Kasumi-1 (cell line): ENCODE results near the gene BPTF.
A peak's percentile ranks its signal among the peaks of the same experiment; 100 is the strongest.
"Not testable (repeated sequence)": the region's sequence is repeated elsewhere in the genome, so short reads cannot be mapped to it uniquely, and the experiment has no call there.

Experiments
- DNase-seq, 2 experiments: peaks; one replicate each; lab custom pipeline; 2025; lab: John Stamatoyannopoulos, UW

BPTF gene

DNA sequence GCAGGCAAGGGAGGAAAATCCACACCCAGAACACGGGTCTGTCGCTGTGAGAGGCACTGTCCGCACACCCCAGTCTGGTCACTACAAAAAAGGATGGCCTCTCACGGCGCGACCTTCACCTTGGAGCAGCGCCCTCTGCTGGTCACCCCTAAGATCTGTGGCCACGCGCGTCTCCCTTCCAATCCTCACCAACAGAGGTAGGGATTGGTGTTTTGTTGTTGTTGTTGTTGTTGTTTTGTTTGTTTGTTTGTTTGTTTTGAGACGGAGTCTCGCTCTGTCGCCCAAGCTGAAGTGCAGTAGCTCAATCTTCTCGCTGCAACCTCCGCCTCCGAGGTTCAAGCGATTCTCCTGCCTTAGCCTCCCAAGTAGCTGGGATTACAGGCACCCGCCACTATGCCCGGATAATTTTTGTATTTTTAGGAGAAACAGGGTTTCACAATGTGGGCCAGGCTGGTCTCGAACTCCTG is 185.9 kb downstream of the BPTF start:
- peak; percentile 49 to 80 for DNase-seq

DNA sequence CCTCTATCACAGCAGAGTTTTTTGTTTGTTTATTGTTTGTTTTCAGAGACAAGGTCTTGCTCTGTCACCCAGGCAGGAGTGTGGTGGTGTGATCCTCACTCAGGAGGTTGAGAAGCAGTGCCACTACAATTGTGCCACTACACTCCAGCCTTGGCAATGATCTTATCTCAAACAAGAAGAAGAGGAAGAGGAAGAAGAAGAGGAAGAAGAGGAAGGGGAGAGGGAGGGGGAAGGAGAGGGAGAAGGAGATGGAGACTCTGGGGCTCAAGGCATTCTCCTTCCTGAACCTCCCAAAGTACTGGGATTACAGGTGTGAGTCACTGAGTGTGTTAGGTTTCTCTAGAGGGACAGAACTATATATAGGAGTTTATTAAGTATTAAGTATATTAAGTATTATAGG is 188.1 kb downstream of the BPTF start:
- no peak for DNase-seq

DNA sequence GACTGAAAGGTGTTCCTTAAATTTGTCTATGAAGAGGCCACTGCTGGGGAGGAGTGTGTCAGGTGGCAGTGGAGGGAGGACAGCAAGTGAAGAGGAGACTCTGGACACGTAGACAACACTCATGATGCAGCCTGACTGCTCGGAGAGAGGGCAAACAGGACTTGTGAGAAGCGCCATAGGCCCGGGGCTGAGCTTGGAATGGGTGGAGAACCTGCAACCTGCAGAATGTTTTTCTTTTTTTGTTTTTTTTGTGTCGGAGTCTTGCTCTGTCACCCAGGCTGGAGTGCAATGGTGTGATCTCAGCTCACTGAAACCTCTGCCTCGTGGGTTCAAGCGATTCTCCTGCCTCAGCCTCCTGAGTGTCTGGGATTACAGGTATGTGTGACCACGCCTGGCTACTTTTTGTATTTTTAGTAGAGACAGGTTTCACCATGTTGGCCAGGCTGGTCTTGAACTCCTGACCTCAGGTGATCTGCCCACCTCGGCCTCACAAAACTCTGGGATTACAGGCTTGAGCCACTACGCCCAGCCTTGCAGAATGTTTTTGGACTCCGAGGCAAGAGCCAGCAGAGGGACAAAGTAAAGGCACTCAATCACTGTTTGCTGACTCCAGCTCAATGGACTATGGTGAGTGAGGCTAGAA is 189.9 kb downstream of the BPTF start:
- no peak for DNase-seq

DNA sequence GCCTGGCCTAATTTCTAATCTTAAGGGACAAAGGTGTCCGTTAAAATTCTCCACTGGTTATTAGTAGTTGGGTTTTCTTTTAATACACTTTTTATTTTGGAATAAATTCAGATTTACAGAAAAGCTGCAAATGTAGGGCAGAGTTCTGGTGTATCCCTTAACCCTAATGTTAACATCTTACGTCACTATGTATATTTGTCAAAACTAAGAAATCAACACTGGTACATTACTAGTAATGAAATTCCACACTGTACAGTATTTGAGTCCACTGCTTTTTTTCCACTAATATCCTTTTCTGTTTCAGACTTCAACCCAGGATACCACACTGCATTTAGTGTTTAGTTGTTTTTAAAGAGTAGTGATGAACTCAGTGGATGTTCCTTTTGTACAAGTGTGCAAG is 191.5 kb downstream of the BPTF start:
- DNase-seq = no peak

DNA sequence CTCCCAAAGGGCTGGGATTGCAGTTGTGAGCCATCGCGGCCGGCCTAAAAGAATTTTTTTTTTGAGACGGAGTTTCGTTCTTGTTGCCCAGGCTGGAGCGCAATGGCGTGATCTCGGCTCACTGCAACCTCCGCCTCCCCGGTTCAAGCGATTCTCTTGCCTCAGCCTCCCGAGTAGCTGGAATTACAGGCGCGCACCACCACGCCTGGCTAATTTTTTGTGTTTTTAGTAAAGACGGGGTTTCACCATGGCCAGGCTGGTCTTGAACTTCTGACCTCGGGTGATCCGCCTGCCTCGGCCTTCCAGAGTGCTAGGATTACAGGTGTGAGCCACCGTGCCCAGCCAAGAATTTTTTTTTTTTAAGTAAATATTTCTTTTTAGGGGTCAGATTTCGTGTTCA is 193.2 kb downstream of the BPTF start:
- DNase-seq = not testable (repeated sequence)

DNA sequence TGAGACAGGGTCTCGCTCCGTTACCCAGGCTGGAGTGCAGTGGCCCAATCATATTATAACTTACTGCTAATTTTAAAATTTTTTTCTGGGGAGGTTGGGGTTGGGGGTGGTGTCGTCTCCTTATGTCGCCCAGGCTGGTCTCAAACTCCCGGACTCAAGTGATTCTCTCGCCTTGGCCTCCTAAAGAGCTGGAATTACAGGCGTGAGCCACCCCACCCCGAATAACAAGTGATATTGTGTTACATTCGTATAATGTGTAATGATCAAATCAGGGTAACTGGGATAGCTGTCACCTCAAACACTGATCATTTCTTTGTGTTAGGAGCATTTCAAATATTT is 194.0 kb downstream of the BPTF start:
- DNase-seq = no peak

DNA sequence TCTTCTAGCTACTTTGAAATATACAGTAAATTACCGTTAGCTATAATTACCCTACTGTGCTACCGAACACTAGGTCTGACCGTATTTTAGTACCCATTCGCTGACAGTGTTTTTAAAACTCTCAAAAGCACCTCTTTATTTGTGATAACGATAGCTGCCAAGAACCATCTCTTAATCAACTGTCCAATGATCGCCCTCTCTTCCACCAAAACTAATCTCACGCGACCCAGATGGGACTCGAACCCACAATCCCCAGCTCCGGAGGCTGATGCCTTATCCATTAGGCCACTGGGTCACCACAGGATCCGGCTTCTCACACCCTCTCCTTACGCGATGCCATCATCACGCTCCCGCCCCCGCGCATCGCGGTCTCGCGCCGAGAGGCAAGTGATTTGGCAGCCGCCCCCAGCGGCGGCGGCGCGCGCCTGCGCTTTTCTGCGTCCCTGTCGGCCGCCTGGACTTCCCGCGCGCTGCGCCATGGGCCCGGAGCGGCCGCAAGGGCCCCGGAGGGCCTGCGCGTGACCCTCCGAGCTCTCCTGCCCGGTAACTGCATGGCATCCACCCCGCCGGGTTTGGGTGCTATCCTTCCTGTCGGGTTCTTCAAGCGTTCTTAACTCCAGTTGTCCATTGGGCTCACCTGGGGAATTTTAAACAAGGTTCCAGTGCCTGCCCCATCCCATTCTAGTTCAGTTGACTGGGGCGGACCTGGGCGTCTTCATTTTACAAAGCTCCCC is 194.5 kb downstream of the BPTF start:
- DNase-seq = peak; percentile 92 to 93

DNA sequence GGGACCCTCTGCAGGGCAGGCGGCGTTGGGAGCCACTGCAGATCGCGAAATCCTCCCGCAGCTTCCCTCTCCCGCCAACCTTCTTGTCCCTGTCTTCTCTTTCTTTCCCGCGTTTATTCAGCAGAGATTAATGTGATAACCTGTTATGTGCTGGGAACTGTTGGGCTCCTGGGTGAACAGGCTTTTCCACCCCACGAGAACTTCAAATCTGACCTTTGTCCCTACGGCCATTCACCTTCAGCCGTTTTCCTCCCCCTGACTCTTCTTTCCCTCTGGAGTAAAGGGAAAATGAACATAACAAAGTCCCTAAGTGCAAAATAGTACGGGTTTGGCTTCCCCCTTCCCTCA is 195.1 kb downstream of the BPTF start:
- peak in 1 of 2 experiments; percentile 73 for DNase-seq

DNA sequence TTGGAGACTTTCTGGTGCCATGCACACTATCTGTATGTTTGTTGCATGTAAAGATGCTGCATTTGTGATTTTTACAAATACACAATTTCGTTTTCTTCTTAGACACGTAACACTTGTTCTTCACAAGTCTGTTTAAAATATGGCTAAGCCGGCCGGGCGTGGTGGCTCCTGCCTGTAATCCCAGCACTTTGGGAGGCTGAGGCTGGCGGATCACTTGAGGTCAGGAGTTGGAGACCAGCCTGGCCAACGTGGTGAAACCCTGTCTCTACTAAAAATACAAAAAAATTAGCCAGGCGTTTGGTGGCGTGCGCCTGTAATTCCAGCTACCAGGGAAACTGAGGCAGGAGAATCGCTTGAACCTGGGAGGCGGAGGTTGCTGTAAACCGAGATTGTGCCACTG is 195.5 kb downstream of the BPTF start:
- peak in 1 of 2 experiments; percentile 53 for DNase-seq

DNA sequence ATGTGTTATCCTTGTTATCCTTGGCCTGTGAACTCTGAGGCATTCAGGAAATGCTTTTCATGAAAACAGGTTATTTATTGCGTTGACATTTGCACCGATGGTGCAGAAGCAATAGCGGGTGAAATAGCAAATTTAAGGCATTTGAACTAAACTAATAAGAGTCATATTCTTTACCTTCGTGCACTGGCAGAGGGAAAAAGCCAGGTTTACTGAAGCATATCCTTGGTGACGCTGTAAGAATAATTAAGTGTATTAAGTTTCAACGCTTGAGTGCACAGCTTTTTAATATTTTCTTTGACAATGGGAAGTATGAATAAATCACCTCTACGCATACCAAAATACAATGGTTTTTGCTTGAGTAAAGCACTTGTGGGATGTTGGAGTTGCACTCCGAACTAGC is 196.7 kb downstream of the BPTF start:
- no peak for DNase-seq

DNA sequence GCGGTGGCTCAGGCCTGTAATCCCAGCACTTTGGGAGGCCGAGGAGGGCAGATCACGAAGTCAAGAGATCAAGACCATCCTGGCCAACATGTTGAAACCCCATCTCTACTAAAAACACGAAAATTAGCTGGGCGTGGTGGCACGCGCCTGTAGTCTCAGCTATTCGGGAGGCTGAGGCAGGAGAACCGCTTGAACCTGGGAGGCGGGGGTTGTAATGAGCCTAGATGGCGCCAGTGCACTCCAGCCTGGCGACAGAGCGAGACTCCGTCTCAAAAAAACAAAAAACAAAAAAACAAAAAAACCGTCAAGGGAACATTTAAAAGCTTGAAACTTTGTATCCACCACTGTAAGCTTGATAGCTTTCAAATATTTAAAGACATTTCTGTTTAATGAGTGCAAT is 197.2 kb downstream of the BPTF start:
- DNase-seq = not testable (repeated sequence)

DNA sequence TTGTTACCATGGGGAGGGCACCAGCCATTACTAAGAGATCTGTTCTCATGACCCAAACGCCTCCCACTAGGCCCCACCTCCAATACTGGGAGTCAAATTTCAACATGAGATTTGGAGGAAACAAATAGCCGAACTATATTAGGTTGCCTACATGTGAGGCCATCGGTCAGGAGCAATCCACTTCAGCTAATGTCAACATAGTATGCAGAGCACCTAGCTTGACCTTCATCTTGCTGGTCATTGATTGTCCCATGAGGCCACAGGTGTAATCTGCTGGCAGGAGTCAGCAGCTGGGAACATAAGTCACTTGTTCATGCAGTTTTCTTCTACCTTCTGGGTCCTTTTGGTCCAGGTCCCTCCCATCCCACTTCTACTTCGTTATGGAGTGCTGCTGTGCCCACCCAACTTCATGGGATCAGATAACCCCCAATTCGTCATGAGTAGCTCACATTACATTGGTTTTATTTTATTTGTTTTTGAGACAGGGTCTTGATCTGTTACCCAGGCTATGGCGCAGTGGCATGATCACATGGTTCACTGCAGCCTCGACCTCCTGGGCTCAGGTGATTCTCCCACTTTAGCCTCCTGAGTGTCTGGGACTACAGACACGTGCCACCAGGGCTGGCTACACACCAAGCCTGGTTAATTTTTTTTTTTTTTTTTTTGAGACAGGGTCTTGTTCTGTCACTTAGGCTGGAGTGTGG is 204.4 kb downstream of the BPTF start:
- no peak for DNase-seq
